Measurements from ENCODE around the gene ACAD9.

Gene ACAD9

GRCh38 chr3:128935922-128936321, 56.5 kb downstream of the ACAD9 start:
- DNase-seq (ENCODE audit: low spot score): no peak

- no peak for DNase-seq (ENCODE audit: low spot score)
Measured at GRCh38 chr3:128936341-128936740, 56.9 kb downstream of the ACAD9 start.

- no peak for DNase-seq (ENCODE audit: low spot score)
Measured at GRCh38 chr3:128940252-128940651, 60.8 kb downstream of the ACAD9 start.

GRCh38 chr3:128942161-128942952, 62.9 kb downstream of the ACAD9 start:
- no peak for DNase-seq (ENCODE audit: low spot score)

GRCh38 chr3:128945041-128945877, 65.8 kb downstream of the ACAD9 start:
- no peak for DNase-seq (ENCODE audit: low spot score)

GRCh38 chr3:128945878-128946175, 66.4 kb downstream of the ACAD9 start:
- no peak for DNase-seq (ENCODE audit: low spot score)

- no peak for DNase-seq (ENCODE audit: low spot score)
Measured at GRCh38 chr3:128946411-128946810, 67.0 kb downstream of the ACAD9 start.

- no peak for DNase-seq (ENCODE audit: low spot score)
Measured at GRCh38 chr3:128949158-128949557, 69.7 kb downstream of the ACAD9 start.

GRCh38 chr3:128950223-128950938, 71.0 kb downstream of the ACAD9 start:
- no peak for DNase-seq (ENCODE audit: low spot score)

- DNase-seq (ENCODE audit: low spot score): no peak
Measured at GRCh38 chr3:128956440-128956839, 77.0 kb downstream of the ACAD9 start.

Measured in left forelimb (tissue), 1 donor.